IPS DF 4.7 (cell line): ENCODE data around the gene CLCN7.

Experiments
- DNase-seq: peaks from one replicate; pipeline ENCODE4 v3.0.0-alpha.2; 2013; ENCODE audit warnings: low spot score; ENCODE audit errors: extremely low read depth

CLCN7 gene

DNA sequence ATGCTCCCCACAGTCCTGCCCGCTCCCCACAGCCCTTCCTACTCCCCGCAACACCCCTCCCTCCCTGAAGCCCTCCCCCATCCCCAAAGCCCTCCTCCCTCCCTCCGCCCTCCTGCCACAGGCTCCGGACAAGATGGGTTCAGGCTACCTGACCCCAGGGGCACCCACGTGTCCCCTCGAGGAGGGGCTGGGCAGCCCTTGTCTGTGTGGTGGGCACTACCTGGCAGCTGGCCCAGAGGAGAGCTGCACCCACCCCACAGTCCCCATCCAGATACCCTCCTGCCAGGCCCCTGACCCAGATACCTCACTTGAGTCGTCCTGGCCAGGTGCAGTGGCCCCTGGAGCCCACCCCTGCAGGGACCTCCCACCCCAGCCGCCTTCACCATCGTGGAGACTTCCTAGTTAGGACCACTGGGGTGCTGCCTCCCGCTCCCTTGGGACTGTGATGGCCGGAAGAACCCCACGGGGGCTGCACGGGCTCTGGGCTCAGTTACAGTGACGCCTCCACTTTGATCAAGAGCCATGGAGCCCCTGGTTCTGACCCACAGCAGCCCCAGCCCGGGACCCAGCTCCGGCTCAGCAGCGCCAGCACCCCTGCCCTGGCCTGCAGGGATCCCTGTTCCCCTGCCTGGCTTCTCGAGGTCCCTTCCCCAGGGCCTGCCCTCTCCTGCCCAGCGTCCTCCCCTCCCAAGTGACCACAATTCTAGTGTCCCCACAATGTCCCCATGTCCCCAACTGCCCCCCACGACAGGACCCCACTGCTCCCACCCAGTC lies 43.1 kb downstream of the CLCN7 start:
- DNase-seq, result no peak

DNA sequence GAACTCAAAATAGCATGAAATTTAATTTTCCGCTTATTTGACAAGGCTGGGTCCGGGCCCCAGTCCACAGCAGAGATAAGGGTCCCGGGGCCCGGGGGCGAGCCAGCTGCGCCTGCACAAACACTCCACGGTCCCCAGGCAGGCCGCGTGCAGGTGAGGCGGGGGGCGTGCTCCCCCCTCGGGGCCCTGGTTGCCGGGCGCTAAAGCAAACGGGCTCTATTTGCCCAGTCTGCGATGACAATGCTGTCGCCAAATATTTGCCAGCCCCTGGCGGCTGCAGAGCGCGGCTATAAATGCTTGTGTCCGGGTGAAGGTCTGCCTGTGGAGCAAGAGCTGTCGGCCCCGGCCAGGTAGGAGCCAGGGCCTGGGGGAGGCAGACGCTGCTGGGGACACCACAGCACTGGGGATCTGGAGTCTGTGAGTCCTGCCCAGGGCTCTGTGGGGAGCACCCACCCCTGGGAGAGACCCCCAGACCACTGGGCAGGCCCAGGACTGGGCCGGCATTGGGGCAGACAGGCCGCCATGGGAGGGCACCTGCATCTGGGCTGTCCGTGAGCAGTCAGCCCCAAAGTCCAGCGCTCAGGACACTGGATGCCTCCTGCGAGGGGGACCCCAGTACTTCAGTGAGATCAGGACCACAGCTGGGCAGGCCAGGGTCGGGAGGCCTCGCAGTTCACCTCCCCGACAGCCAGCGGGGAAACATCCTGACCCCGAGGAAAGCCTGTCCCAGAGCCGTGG lies 43.9 kb downstream of the CLCN7 start, which contains the start of gene PERCC1:
Gene PERCC1 (plus strand): TSS at position 320 of the 738 bp plus-strand sequence. CDS start 1,516 bp downstream, outside the sequence.
- no peak for DNase-seq

DNA sequence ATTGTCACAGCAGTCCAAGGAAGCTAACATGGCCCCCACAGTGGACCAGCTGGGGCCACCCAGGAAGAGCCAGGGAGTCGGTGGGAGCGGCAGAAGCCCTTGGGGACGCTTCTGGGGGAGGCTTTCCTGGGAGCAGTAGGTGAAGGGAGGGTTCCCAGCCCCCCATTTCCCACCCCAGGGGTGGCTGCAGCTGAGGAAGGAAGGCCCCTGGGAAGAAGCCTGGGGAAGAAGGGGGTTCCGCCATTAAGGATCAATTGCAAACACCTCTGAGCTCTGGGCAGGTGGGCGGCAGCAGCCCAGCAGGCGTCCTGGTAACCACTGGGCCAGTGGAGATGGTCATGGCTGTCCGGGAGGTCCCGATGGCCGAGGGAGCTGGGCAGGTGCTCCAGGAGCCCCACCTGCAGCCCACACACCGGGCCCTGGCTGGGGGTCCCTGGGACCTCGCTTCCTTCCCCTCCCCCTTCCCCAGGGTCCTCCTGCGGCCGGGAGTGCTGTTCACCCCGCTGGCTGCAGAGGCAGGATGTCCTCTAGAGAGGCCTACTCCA lies 44.5 kb downstream of the CLCN7 start:
- DNase-seq, result no peak

DNA sequence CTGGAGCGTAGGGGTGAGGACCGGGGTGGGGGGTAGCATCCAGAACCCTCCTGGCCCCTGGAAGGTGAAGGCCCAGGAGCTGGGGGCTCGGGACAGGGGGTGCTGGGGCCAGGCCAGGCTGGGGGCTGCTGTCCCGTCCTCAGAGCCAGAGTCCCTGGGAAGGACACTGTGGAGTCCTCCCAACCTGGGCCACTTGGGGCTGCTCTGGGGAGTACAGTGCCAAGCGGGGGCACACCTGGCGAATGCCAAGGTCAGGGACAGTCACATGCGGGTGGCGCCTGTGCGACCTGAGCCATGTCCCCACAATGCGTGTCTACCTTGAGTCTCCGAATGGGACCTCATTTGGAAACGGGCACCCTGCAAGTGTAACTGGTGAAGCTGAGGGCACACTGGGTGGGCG lies 45.2 kb downstream of the CLCN7 start:
- DNase-seq, result no peak

DNA sequence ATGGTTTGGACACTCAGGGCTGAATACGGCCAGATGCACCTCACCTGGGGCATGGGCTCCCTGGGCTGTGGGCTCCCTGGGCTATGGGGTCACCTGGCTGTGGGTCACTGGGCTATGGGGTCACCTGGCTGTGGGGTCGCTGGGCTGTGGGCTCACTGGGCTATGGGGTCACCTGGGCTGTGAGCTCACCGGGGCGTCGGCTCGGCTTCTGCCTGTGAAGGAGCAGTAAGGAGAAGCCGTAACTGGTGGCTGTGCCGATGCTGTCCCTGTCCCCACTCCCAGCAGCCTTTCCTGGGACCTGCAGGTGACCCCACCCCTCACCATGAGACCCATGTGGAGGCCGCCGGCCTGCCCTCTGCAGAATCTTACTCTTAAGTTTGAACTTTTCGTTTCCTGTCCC lies 45.8 kb downstream of the CLCN7 start:
- DNase-seq, result no peak

DNA sequence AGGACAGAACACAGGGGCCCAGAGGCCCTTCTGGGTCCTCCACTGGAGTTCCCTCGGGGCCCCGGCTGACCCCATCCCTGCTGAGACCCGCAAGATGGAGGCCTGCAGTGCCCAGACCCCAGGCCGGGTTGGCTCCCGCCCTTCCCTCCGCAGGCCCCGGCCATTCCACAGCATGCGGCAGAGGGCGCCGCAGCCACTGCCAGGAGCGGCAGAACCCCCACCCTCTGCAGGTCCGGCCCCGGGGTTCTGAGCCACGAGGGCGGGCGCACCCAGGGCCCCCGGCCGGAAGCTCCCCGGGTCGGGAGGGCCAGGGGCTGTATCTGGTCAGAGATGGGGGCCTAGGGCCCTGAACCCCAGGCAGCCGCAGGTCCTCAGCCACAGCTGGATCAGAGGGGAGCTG lies 46.3 kb downstream of the CLCN7 start:
- no peak for DNase-seq

DNA sequence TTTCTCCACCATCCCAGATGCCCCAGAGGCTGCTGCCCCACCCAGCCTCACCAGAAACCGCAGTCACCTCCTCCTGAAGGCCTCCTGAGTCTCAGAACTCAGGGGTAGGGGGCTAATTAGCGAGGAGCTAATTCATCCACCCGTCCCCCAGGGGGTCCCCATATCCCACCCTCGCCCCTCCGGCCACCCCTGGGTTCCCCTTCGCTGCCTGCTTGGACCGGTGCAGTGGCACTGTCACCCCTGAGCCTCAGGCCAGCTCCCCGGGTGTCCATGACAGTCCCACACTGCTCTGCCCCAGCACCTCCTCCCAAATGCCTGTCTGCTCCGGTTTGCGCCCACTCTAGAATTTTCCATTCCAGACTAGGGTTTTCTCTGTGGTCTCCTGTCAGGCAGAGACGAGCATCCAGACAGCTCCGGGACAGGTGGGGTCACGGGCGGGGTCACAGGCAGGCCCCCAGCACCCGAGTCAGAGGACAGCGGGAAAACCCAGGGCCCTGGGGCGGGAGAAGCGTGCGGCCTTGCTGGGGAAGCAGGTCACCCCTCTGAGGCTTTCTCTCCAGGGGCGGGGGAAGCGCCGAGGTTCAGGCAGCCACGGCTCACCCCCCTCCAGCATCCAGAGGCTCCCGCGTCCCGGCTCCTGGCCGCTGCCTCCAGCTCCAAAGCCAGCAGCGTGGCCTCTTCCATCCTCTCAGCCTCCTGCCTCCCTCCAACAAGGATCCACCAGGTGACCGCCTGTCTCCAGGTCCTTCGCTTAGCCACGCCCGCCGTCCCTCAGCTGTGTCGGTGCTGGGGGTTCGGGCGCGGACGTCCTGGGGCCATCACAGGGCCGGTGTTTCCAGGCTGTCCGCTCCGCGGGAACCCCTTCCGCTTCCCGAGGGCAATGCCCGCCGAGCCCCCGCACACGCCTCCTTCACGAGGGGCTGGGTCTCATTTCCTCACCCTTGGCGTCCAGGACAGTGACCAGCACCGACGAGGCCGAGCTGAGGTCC lies 47.1 kb downstream of the CLCN7 start:
- DNase-seq, result no peak

DNA sequence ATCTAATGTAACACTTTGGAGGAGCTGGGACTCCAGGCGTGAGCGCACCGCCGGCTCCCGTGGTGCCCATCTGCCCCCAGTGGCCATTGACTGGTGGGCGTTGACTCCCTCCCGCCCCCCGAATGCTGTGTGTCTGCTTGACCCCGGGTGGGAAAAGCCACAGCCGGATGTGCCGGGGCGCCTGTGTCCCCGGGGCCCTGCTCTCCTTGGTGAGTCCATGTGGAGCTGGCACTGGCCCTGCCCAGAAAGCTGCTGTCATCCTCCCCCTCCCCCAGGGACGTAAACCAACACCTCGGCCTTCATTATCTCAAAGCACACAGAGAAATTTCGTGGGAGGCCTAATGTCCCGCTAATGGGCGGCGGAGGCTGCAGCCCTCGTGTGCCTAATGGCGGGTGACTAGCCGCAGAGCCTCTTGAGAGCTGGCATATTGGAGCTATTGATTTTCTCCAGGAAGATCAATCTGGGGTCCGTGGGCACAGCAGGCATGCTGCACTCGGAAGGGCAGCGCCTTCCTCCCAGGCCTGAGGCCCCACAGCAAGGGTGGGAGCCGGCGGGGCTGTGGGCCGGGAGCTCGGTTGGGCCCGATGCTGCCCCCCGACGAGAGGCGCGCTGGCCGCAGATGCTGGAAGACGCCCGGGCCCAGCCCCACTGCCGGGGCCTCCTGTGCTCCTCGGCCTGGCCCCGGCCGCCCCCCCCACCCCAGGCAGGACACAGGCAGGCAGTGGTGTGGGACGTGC lies 47.9 kb downstream of the CLCN7 start:
- no peak for DNase-seq

DNA sequence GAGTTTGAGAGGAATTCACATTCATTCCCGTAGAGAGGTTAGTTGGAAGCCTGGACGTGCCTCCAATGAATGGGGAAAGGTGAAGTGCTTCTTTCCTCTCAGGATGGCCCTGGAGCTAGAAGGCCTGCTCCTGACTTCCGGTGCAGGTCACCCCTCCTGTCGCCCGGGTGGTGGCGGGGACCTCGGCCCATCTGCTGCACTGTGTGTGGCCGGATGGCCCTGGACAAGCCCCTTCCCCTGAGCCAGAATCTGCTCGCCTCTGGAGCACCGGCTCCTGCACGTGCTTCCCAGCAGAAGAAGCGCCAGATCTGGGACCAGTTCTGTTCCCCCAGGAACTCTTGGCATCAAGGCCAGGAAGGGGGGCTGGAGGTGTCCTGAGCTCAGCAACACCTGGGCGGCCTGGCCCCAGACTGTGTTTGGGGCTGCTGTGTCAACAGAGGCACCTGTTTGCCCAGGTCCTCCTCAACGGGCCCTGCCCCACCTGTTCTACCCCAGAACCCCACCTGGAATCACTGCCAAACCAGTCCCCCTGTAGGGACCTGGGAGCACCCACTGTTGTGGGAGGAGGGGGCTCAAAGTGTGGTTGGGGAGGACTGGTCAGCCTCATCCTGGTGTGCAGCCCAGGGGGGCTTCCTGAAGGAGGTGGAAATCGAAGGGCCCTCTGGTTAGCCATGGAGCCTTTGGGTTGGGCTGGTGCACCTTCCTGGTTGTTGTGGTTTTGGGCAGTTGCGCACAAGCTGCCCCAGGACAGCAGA lies 49.0 kb downstream of the CLCN7 start:
- no peak for DNase-seq

DNA sequence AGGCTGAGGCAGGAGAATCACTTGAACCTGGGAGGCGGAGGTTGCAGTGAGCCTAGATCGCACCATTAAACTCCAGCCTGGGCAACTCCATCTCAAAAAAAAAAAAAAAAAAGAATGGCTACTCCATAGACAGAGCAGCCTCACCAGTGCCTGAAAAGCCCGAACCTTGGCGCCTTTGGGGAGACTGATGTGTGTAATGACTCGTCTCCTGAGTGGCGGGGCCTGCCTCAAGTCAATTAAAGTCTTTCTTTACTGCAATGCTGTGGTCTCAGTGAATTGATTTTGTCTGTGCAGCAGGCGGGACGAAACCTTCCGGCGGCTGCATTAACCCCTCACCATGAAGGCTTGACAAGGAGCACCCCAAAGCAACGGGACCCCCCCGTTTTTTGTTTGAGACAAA lies 50.8 kb downstream of the CLCN7 start:
- DNase-seq, result no peak

DNA sequence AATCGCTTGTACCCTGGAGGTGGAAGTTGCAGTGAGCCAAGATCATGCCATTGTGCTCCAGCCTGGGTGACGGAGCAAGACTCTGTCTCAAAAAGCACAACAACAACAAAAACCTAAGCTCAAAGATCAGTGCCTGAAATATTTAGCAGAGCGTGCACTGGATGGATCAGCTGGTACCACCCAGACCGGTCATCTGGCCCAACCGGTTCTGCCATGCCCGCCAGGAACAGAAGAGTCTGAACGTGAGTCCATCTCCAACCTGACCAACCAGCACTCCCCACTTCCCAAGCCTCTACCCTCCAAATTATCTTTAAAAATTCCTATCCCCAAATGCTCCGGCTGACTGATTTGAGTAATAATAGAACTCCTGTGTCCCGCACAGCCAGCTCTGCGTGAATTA lies 52.8 kb downstream of the CLCN7 start:
- no peak for DNase-seq

DNA sequence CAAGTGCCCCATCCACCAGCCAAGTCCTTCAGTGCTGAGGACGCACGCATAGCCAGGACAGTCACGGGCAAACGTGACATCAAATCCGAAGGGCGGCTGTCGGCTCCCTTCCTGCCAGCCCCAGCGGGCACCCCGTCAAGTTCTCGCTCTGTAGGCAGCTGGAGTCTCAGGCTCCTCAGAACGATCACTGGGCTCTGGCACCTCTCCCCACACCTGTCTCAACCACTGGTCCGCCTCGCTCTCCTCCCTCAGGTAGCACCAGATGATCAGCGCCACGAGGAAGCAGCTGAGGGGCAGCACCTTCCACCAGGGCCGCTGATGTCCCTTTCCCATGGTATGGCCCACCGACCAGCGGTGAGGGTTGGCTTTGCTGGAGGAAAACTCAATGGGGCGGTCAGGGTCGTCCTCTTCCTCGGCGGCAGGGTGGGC lies 54.7 kb downstream of the CLCN7 start:
- no peak for DNase-seq

DNA sequence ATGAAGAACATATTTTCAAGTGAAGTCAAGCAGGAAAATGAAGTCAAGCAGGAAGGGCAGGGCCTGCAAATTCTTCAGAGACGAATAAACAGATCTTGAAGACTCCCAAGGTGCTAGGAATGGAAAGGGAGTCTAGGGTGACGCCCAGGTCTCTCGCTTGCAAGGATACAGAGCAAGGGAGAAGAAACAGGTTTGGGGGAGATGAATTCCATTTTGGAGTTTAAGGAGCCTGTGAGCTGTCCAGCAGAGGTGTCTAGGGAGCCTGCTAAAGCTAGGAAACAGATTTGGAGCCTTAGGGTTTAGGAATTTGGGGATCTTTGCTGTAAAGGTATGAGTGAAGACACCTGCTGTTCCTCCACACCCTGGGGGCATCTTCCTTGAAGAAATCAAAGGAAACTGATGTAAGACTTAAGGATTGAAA lies 58.3 kb downstream of the CLCN7 start:
- no peak for DNase-seq

DNA sequence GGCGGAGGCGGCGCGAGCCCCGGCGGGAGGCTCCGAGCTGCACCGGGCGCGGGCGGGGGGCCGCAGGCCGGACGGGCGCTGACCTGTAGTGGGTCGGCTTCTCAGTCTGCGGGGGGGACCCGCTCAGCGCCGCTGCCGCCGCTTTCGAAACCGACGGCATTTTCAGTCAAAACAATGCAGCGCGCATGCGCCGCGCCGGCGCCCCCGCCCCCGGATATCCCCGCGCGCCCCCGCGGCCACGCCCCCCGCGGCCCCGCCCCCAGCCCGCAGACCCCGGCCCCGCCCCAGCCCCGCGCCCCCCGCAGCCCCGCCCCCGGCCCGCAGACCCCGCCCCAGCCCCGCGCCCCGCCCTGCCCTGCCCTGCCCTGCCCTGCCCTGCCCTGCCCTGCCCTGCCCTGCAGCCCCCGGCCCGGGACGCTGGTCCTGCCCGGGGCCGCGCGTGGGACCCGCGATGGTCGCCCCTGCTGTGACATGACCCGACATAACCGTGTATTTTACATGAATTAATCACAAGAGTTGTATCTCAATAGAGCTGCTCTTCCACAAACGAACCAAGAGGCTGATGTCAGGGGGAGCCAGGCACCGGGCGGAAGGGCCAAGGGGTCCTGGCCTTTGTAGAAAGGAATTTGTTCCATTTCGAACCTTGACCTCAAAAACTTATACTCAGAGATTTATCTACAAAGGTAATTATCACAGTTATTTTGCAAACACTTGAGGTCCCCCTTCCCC lies 60.1 kb downstream of the CLCN7 start, which contains the start of gene UNKL:
Gene UNKL (minus strand): TSS at position 173 of the 729 bp plus-strand sequence. CDS start 13 bp downstream, at position 160.
- no peak for DNase-seq

DNA sequence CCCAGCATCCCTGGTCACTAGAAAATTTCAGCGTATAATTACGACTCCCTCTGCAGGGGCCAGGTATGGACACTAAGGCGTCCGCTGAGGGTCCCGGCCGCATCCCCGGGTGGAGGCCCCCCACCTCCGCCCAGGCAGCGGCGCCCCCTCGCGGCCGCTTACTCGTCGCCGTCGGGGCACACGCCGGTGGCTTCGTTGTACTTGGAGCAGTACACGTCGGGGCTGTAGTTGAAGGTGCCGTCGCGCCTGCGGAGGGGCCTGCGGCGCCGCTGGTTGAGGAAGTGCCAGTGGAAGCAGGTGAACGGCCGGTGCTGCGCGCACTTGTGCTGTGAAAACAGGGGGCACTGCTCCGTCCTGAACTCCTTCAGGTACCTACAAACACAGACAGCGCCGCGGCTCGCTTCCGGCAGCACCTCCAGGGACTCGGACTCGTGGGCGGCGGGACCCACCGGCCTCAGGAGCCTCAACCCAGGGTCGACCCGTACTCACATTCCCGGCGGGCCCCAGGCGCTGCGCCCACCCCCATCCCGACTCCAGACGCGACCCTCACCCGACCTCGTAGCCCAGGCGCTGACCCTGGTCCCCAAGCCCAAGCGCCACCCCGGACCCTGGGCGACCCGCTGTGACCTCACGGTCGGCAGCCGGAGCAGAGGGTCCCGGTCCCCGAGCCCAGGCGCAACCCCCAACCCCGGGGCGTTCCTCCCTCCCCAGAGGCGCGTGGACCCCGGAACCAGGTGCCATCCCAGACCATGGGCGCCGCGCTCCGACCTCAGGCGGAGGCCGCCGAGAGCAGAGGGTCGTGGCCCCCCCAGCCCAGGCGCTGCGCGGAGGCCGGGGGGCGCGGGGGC lies 60.9 kb downstream of the CLCN7 start:
- no peak for DNase-seq

DNA sequence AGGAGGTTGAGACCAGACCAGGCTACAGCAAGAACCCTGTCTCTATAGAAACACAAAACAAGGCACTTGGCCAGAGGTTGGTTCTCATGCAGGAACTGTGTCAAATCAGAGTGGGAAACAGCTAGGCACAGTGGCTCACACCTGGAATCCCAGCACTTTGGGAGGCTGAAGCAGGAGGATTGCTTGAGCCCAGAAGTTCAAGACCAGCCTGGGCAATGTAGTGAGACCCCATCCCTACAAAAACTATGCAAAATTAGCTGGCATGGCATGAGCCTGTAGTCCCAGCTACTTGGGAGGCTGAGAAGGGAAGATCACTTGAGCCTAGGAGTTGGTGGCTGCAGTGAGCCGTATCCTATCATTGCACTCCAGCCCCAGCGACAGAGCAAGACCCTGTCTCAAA lies 62.0 kb downstream of the CLCN7 start:
- no peak for DNase-seq

DNA sequence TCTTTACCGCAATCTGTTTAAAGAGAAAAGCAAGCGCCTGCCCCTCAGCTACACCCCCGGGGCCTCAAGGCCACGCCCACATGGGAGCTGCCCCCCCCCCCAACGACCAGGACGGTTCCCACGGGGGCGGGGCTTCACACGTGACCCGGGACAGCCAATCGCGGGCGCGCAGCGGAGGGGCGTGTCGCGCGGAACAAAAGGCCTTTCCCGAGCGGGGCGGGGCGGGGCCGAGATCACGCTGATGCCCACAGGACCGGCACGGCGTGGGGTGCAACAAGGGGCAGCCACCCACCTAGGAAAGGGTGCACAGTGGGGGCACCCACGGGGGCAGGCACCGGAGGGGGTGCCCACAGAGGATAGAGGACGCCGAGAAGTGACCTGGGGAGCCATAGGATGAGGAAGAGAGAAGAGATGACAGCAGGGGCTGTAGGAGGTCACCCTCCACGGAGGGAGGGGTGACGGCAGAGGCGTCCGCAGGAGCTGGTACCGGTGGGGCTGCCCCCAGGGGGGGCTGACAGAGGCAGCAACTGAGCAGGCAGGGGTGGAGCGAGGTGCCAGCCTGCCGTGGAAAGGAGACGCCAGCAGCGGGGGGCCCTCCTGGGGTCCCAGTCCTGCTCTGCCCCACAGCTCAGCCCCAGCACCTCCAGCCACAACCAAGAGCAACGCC lies 66.5 kb downstream of the CLCN7 start:
- no peak for DNase-seq

DNA sequence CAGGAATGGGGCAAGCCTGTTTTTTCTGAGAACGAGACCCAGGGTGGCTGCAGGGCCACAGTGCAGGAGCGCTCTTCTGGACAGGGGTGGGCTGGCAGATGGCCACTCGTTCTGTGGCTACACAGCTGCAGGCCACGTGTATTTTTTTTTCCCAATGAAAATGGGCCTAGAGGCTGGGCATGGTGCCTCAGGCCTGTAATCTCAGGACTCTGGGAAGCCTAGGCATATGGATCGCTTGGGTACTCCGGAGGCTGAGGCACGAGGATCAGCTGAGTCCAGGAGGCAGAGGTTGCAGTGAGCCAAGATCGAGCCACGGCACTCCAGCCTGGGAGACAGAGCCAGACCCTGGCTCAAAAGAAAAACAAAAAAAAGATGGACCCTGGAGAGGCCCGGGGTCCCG lies 67.1 kb downstream of the CLCN7 start:
- no peak for DNase-seq
